ENCODE measurements around the gene CDKL1. TPM values are rescaled to one million over a fixed set of nuclear protein-coding genes. Genes with fewer than 3 reads are reported as not detected.
A peak's percentile ranks its signal among the peaks of the same experiment; 100 is the strongest.
"Not testable (repeated sequence)": the region's sequence is repeated elsewhere in the genome, so short reads cannot be mapped to it uniquely, and the experiment has no call there.

Gene CDKL1
- total RNA-seq, 1 donor from 2014 or later: 8.2 TPM

DNA sequence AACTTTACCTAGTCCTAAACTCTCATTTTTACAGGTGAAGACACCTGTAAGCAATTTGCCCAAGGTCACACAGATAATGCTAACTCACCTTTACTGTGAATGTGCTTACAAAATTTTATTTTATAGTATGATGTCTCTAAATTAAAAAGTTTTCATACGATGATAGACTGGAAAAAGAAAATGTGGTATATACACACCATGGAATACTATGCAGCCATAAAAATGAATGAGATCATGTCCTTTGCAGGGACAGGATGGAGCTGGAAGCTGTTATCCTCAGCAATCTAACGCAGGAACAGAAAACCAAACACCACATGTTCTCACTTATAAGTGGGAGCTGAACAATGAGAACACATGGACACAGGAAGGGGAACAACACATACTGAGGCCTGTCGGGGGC, 40.4 kb downstream of the CDKL1 start:
- ATAC-seq: not testable (repeated sequence)

DNA sequence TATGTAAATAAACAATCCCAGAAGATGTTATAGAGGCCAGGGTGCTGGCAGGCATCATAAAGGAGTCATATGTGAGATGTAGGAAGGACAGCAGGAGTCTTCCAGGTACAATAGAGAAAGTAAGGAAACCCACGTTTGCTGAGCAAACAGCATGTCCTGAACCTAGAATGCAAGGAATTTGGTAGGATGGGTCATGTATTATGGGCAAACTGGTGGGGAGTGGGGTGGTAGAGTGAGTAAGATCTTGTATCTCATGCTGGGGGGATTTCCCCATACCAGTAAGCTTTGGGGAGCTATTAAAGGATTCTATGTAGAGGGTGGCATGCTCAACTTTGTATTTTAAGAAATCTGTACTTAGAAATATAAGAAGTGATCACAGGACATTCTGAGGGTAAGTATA, 41.0 kb downstream of the CDKL1 start:
- ATAC-seq: no peak

DNA sequence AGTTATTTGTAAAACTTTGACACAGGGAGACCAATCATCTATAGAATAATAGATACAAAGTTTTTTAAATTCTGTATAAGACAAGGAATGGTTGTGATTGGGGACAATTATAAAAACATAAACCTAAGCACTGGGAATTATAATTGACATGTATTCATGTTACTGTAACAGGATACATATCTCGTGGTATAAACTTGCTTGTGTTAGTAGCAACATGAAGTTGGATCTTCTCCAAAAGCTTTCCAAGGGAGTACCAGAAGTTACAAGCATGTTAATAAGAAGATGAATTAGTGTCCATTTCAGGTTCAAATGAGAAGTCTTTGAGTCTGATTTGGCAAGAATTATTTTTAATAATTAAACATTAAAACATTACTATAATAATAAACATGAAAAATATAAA, 42.2 kb downstream of the CDKL1 start:
- ATAC-seq: no peak

- no peak for ATAC-seq
Measured at GRCh38 chr14:50353126-50353525, 43.6 kb downstream of the CDKL1 start.

- no peak for ATAC-seq
Measured at GRCh38 chr14:50352584-50352983, 44.1 kb downstream of the CDKL1 start.

DNA sequence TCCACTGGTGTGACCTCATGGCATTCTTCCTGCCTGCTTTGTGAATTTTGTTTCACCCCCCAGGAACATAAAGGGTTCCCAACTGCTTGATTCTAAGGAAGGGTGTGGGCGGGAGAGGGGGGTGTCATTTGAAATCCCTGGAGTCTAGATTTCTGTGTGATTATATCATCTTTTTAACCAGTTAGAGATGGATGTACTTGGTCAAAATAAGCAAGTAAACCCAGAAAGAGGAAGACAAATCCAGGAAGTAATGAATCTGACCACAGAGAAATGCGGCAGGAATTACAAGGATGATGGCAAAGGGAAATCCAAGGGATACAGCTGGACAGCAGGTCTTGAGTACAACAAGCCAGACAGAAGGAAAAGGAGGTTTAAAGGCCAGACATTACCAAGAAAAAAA, 45.7 kb downstream of the CDKL1 start:
- no peak for ATAC-seq

DNA sequence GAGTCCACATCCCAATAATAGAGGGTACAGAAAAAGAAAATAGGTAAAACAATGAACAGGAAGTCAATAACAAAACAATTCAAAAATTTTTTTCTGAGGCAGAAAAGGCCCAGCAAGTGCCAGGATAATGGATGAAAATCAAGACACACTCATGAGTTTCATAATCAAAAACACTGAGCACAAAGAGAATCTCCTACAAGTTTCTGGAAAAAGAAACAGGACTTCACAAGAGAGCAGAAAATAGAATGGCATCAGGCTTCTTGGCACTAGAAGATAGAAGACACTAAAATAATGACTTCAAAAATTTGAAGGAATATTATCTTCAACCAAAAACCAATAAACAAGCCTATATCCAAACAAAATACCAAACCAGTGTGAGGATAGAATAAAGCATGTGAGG, 47.7 kb downstream of the CDKL1 start:
- ATAC-seq: no peak

- ATAC-seq: peak; percentile 86
Measured at GRCh38 chr14:50347521-50347920, 49.2 kb downstream of the CDKL1 start.

DNA sequence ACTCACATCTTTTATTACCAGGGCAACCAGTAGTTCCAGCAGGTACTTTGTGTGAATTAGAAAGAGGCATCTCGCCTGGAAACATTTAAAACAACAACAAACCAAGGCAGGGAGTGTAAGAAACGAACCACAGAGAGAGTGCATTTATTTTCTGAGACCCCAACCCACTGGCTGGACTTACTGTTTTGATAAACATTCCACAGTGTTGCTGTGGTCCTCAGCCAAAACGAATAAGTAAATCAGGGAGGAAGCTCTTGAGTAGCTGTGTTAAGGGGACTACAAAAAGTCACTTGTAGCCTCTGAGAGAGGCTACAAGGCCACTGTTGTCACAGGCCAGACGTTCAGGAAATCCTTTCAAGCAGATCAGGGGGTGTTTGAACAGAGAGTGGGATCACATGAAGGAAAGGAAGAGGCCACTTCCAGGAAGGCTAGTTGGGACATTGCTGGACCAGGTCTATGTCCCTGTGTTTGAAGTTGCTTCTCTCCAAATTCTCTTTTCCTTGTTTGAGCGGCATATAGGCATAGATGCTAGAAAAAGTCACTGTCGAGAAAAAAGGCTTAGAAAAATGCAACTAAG, 50.7 kb downstream of the CDKL1 start:
- ATAC-seq: no peak

DNA sequence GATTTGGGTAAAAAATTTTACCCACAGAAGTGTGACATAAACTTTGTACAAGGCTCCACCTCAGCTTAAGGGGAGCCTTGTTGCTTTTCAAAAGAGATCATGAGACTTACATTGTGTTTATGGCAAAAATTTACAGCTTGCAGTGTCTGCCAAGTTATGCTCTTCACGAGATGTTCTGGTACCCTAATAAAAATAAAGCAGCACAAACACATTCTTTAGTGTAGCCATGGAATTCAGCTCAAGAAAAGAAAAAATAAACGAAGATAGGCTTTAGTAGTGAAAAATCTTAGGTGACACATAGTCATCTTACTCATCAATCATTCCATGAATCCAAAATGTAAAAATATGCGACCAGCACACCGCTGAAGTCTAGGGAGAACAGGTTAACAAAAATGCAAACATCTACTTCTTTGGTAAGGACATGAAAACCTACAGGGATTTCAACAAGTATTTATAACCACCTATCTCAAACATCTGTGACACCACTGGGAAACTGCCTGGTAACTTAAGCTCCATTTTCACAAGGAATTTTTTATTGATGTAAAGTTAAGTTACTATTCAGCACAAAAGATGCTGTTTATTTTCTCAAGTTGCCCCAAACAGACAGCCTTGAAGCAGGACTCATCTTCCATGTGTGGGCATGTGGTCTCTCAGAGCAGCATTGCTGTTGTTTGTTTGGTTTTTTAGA, 51.7 kb downstream of the CDKL1 start:
- ATAC-seq: no peak

DNA sequence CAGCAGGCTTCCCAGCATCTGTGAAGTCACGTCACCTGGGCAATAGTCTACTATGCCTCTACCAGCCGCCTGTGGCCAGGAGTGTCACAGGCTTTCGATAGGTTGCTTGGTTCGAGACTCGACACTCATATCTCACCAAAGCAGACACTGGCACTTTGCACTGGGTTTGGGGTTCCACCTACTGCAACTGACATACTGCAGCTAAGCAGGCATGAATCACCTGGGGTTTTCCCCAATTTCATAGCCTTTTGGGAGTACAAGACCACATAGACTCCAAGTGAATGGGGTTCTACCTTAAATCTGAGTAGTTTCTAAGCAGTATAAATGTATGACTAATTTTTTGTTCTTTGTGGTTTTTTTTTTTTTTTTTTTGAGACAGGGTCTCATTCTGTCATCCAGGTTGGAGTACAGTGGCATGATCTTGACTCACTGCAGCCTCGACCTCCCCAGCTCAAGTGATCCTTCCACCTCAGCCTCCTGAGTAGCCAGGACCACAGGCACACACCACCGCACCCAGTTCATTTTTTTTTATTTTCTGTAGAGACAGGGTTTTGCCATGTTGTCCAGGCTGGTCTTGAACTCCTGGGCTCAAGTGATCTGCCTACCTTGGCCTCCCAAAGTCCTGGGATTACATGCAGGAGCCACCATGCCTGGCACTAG, 52.4 kb downstream of the CDKL1 start:
- no peak for ATAC-seq

DNA sequence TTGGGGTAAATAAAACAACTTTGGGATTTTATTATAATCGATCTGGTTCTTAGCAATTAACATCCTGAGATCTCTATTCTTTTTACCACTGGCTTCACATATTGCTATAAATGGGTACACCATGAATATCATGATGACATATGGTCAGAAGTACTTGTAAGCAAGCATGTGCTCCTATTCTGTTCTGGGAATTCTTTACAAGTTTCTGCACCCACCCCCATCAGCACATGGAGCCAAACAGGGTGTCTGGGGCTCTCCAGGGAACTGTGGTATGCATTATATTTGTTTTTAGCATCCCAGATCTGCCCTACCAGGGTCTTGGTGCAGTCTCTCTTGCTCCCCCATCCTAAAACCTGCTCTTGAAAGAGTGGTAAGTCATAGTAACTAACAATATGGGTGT, 53.2 kb downstream of the CDKL1 start:
- no peak for ATAC-seq

- ATAC-seq: peak; percentile 56
Measured at GRCh38 chr14:50342221-50343078, 54.2 kb downstream of the CDKL1 start.

DNA sequence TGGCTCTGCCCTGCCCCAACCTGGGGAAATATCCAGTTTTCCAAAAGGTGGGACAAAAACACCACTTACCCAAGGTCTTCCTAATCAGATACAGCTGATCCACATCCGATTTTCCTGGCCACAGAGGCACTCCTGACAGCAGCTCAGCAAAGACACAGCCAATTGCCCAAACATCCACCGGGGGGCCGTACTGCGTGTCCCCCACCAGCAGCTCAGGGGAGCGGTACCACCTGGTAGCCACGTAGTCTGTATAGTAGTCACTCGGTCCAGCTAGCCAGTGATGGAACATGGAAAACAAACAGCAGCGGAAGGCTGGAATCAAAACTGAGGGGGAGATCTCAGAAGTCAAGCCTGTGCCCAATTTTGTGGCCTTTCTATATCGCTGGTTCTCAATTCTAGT, 55.7 kb downstream of the CDKL1 start:
- no peak for ATAC-seq

DNA sequence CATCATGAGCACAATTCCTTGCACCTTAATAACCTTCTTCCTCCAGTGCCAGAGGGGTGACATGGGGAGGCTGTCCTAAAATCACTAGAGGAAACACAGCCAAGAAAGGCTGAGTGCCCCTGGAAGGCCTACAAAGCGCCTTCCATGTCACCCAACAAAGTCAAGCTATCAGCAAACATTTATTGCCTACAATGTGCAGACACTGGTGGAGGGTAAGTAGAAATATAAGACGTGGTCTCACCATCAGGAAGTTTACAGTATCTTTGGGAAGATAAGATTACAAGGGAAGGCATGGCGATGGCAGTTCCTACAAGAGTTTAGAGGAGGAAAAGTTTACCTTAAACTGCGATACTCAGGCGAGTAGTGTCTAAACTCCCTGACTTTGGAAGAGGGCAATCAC, 56.6 kb downstream of the CDKL1 start:
- ATAC-seq: no peak

GRCh38 chr14:50339178-50339804, 57.4 kb downstream of the CDKL1 start:
- ATAC-seq: no peak

DNA sequence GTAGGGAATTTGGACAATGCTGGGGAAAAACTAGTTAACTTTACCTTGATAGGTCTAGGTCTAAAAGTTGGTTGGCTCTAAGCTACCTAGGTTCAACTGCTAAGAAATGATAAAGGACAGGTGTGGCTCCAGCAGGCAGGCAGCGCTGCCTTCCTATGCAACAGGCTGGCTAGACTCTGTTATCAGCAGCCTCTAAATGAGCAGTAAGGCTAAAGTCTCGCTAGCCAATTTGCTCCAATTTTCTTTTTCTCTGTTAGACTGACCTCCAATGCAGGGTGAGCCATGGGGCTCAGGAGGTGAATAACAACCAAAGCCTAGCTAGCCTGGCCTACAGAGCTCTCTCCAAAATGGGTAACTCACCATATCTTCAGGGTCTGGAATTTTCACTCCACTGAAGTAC, 58.1 kb downstream of the CDKL1 start:
- ATAC-seq: no peak

GRCh38 chr14:50335989-50336824, 60.5 kb downstream of the CDKL1 start:
- ATAC-seq: no peak

- no peak for ATAC-seq
Measured at GRCh38 chr14:50335389-50335788, 61.3 kb downstream of the CDKL1 start.

- no peak for ATAC-seq
Measured at GRCh38 chr14:50334211-50334610, 62.5 kb downstream of the CDKL1 start.

- peak; percentile 37 for ATAC-seq
Measured at GRCh38 chr14:50333014-50333509, 63.6 kb downstream of the CDKL1 start.

- no peak for ATAC-seq
Measured at GRCh38 chr14:50331596-50331995, 65.1 kb downstream of the CDKL1 start.

All from esophagus mucosa (tissue), 1 donor.